Lower lobe of right lung (tissue), 2 donors: Measurements from ENCODE around the gene MAST3. TPM values are rescaled to one million over a fixed set of nuclear protein-coding genes. Genes with fewer than 3 reads are reported as not detected.

Source experiments
- ATAC-seq, 2 donors: fragments of 200-7000 bp; cut with Tn5 transposase; one replicate each; pipeline ENCODE4 v1.9.1; 2020 to 2022; ENCODE audit warnings: mild to moderate bottlenecking in 2 of 2, moderate library complexity in 2 of 2
- DNase-seq: peaks from one replicate; pipeline ENCODE4 v3.0.0-alpha.2; 2020
- H3K27ac ChIP-seq: fragments of 200-600 bp; one replicate; pipeline ENCODE4 v1.8.0; 2022
- H3K27me3 ChIP-seq: fragments of 200-600 bp; one replicate; pipeline ENCODE4 v1.8.0; 2022; ENCODE audit warnings: low read depth
- H3K36me3 ChIP-seq: fragments of 200-600 bp; one replicate; pipeline ENCODE4 v1.8.0; 2022; ENCODE audit warnings: mild to moderate bottlenecking
- H3K4me1 ChIP-seq: fragments of 200-600 bp; one replicate; pipeline ENCODE4 v1.8.0; 2022
- H3K4me3 ChIP-seq: fragments of 200-600 bp; one replicate; pipeline ENCODE4 v1.8.0; 2022; ENCODE audit warnings: mild to moderate bottlenecking
- H3K9me3 ChIP-seq: fragments of 200-600 bp; one replicate; pipeline ENCODE4 v1.8.0; 2022
- CTCF ChIP-seq: fragments of 200-600 bp; IDR thresholded peaks from one replicate; pipeline ENCODE4 v1.8.0; 2022; ENCODE audit warnings: antibody characterized with exemption, mild to moderate bottlenecking
- intact Hi-C: fragments of 100-400 bp; cut with DNase I; formaldehyde crosslinking; loops from one replicate; pipeline ENCODE4 v1.11.0; 2022
- long read RNA-seq: library from polyadenylated mRNA; unstranded; transcript quantifications from one replicate; pipeline ENCODE4 v2.0.0, GENCODE V29; 2021
- total RNA-seq: library from RNA; stranded (reverse); fragmentation: NEBNext Ultra II Directional; extraction: Animal tissue kit (Norgen Biotek cat#: 25700); gene quantifications from one replicate; pipeline ENCODE4 v1.2.1, GENCODE V29; 2021
- donor health status: DM: no; HTN: yes; CAD: no; lungs with severe emphysema.

MAST3 gene
- total RNA-seq: 29.2 TPM
- long read RNA-seq, partial matches to known transcripts: 18 of 34 reads
- long read RNA-seq, other reads (novel, unspliced or antisense): 16 of 34 reads

GRCh38 chr19:18097217-18097992 lies at the start of gene MAST3:
Gene MAST3 (plus strand): TSS chr19:18097778. CDS start chr19:18097793, 15 bp downstream.
- H3K27ac ChIP-seq: no peak within 1 kb of the TSS
- H3K4me1 ChIP-seq: peaks cover 22% of the 10 kb centered on the region
- intact Hi-C loops: no loop called here
- ATAC-seq (peak; percentile 99), DNase-seq (peak; percentile 93)
- TF ChIP-seq CTCF: no peak
- H3K4me3 ChIP-seq: peak within 1 kb of the TSS; percentile 64
- no peaks in the 10 kb centered on the region for H3K27me3 ChIP-seq
- H3K36me3 ChIP-seq: no peaks in the 10 kb centered on the region
- H3K9me3 ChIP-seq: no peaks in the 10 kb centered on the region

DNA sequence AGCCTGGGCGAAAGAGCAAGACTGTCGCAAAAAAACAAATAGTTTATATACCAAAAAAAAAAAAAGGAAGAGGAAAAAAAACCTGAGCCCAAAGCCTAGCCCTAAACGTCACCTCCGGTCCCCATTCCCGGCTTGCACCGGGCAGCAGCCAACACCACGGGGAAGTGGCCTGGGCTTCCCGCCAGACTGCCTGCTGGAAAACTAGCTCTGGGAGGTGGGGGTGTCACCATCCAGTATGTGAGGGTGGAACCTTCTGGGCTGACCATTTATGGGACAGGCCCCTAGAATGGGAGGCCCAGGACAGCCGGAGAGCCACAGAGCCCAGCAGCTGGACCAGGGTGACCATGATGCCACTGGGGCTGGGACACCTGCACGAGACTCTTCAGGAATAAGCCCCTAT lies 48.2 kb upstream of the MAST3 start:
- H3K4me3 ChIP-seq: no peak overlapping the region
- intact Hi-C loops: no loop called here

DNA sequence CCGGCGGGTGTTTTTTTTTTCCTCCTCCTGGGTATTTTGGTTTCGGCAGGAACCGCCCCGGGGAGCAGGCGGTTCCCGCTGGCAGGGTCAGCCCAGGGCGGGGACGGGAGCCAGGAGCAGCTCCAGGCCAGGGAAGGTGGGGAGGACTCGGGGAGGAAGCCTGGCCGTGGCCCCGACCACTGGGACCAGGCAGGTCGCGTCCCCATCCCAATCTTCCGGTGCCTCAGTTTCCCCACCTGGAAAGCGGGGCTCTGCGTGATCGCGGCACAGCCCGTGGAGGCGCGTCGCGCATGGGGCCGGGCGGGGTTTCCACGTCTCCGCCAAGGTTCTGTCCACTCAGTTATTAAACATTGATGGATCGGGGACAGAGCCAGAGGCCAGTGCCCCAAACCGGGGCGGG lies 45.7 kb upstream of the MAST3 start:
- Histone ChIP-seq H3K36me3 (no peaks in the 10 kb centered on the region), H3K9me3 (no peaks in the 10 kb centered on the region), H3K4me1 (peaks cover 34% of the 10 kb centered on the region), H3K4me3 (peak overlapping the region; percentile 22), H3K27ac (peak overlapping the region; percentile 53), H3K27me3 (no peaks in the 10 kb centered on the region)
- TF ChIP-seq CTCF: no peak
- intact Hi-C loops: no loop called here
- no peak for DNase-seq
- peak in 1 of 2 donors; percentile 47 for ATAC-seq

More for the DNA sequence above, 48.2 kb upstream of the MAST3 start:
- Histone ChIP-seq H3K9me3 (no peaks in the 10 kb centered on the region), H3K36me3 (no peaks in the 10 kb centered on the region), H3K4me1 (peaks cover 49% of the 10 kb centered on the region), H3K27me3 (no peaks in the 10 kb centered on the region), H3K27ac (peak overlapping the region; percentile 73)
- ATAC-seq: peak; percentile 85 to 92
- no peak for TF ChIP-seq CTCF
- DNase-seq: peak; percentile 88

GRCh38 chr19:18053576-18054219 lies 43.9 kb upstream of the MAST3 start:
- intact Hi-C loops: no loop called here
- Histone ChIP-seq H3K9me3 (no peaks in the 10 kb centered on the region), H3K27me3 (no peaks in the 10 kb centered on the region), H3K36me3 (no peaks in the 10 kb centered on the region), H3K27ac (no peak overlapping the region), H3K4me3 (no peak overlapping the region), H3K4me1 (peaks cover 45% of the 10 kb centered on the region)
- ATAC-seq (no peak), DNase-seq (no peak)
- no peak for TF ChIP-seq CTCF

DNA sequence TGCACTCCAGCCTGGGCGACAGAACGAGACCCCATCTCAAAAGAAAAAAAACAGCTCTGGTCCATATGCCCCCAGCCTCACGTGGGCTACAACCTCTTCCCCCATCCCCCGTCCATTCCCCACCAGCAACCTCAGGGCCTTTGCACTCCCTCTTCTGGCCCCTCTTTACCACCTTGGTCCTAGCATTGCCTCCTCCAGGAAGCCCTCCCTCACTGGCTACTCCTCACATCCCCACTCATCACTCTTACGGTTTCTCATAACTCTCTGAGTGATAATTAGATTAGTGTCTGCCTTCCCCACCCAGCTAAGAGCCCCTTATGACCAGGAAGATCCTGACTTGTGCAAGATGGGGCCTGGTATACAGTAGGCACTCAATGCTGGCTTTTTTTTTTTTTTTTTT lies 41.6 kb upstream of the MAST3 start:
- H3K4me3 ChIP-seq: no peak overlapping the region
- no peak for TF ChIP-seq CTCF
- no peak overlapping the region for H3K27ac ChIP-seq
- no peaks in the 10 kb centered on the region for H3K9me3 ChIP-seq
- peaks cover 23% of the 10 kb centered on the region for H3K4me1 ChIP-seq
- H3K36me3 ChIP-seq: no peaks in the 10 kb centered on the region
- no peak for DNase-seq
- H3K27me3 ChIP-seq: no peaks in the 10 kb centered on the region
- no peak for ATAC-seq
- intact Hi-C loops: loop anchor here (5.0 kb wide), 1 partner anchor 49 kb away; the partner anchor contains the start of gene ARRDC2
